Neutrophil (primary cell): ENCODE data around the gene TOP2A.

Experiments used
- H3K27ac ChIP-seq: fragments of 200-600 bp; sonication (generic); 2 replicates; pipeline ENCODE4 v1.5.1; 2016; ENCODE audit warnings: mild to moderate bottlenecking, moderate library complexity
- H3K27me3 ChIP-seq: fragments of 200-600 bp; sonication (generic); 2 replicates; pipeline ENCODE4 v1.6.0; 2016; ENCODE audit warnings: mild to moderate bottlenecking
- H3K36me3 ChIP-seq: fragments of 200-600 bp; sonication (generic); 2 replicates; pipeline ENCODE4 v1.5.1; 2017
- H3K4me1 ChIP-seq, 2 experiments: fragments of 200-600 bp in 1 of 2; sonication (generic) in 1 of 2; 1 replicate in 1 of 2; 2 replicates in 1 of 2; pipeline versions ENCODE4 v1.5.1 to v1.6.1; 2013 to 2016; ENCODE audit warnings: low read depth in 1 of 2, low read length in 1 of 2, mild to moderate bottlenecking in 1 of 2, moderate library complexity in 1 of 2; ENCODE audit not compliant: control insufficient read depth in 1 of 2, insufficient read depth in 1 of 2
- H3K4me3 ChIP-seq, 2 experiments: fragments of 200-600 bp in 1 of 2; sonication (generic) in 1 of 2; 1 replicate in 1 of 2; 2 replicates in 1 of 2; pipeline ENCODE4 v1.5.1; 2013 to 2016; ENCODE audit warnings: low read depth in 1 of 2, low read length in 1 of 2, mild to moderate bottlenecking in 1 of 2, moderate library complexity in 1 of 2
- H3K9me3 ChIP-seq: fragments of 200-600 bp; sonication (generic); 2 replicates; pipeline ENCODE4 v1.5.1; 2016
- TF ChIP-seq, protein P1 (sequence below): fragments of 200-600 bp; sonication (generic); IDR thresholded peaks from 2 replicates; pipeline ENCODE4 v1.5.1; 2016; ENCODE audit warnings: antibody characterized with exemption

TOP2A gene

DNA sequence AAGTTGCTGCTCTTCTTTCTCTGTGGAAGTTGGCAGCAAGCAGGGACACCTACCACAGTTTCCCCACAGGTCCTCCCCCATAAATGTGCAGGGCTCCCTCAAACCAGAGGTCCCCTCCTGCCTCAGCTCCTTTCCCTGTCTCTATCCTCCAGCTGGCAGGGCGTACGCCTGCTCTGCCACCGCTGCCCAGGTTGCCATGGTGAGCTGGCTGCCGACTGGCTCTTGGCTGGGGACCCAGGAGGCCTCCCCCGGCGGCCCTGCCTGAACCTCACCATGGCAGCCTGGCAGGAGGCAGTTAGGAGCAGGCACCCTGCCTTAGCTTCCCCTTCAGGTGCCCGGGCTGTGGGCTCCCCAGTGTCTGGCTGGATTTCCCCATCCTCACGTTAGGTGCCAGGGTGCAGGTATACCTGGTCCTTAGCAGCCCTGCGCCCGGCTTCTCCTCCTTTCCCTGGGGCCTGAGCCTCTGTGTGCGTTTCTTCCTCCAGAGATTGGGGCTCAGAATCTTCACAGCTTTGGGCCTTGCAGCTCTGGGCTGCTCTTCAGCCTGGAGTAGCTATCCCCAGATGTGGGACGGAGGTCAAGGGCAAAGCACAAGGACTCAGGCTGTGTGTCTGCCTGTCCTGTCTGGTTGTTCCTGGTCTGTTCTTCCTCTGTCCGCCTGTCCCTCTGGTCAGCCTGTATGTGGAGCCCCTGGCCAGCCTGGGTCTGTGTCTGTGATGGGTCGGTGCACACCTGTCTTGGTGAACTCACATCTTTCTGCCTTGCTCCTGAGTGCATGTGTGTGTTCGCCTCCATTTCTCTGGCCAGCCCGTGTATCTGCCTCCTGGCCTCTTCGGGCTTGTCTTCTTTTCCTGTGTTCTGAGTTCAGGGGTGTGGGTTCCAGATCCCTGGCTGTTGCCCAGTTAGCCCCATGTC lies 68.9 kb downstream of the TOP2A start:
- Histone ChIP-seq H3K27me3 (no peaks in the 10 kb centered on the region), H3K36me3 (peaks cover 96% of the 10 kb centered on the region), H3K27ac (peak overlapping the region; percentile 48), H3K9me3 (no peaks in the 10 kb centered on the region), H3K4me3 (peak overlapping the region in 1 of 2 experiments; percentile 20), H3K4me1 (peaks cover 73 to 87% of the 10 kb centered on the region in 2 experiments)
- TF ChIP-seq, protein P1, sequence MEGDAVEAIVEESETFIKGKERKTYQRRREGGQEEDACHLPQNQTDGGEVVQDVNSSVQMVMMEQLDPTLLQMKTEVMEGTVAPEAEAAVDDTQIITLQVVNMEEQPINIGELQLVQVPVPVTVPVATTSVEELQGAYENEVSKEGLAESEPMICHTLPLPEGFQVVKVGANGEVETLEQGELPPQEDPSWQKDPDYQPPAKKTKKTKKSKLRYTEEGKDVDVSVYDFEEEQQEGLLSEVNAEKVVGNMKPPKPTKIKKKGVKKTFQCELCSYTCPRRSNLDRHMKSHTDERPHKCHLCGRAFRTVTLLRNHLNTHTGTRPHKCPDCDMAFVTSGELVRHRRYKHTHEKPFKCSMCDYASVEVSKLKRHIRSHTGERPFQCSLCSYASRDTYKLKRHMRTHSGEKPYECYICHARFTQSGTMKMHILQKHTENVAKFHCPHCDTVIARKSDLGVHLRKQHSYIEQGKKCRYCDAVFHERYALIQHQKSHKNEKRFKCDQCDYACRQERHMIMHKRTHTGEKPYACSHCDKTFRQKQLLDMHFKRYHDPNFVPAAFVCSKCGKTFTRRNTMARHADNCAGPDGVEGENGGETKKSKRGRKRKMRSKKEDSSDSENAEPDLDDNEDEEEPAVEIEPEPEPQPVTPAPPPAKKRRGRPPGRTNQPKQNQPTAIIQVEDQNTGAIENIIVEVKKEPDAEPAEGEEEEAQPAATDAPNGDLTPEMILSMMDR, result no peak

DNA sequence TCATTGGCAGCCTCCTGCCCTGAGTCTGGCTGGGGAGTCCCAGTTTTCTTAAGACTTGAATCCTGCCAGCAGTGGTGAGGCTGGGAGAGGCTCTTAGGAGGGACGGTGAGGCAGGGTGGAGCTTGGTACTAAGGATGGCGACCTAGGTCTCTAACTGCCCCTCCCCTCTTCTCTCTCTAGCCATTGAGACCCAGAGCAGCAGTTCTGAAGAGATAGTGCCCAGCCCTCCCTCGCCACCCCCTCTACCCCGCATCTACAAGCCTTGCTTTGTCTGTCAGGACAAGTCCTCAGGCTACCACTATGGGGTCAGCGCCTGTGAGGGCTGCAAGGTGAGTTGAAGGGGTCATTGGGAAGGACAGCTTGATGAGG lies 69.6 kb downstream of the TOP2A start:
- H3K4me1 ChIP-seq, result peaks cover 77 to 87% of the 10 kb centered on the region in 2 experiments
- H3K9me3 ChIP-seq, result no peaks in the 10 kb centered on the region
- TF ChIP-seq, protein P1, result no peak
- H3K27me3 ChIP-seq, result no peaks in the 10 kb centered on the region
- peak overlapping the region in 1 of 2 experiments; percentile 96 for H3K4me3 ChIP-seq
- H3K36me3 ChIP-seq, result peaks cover 94% of the 10 kb centered on the region
- peak overlapping the region; percentile 23 for H3K27ac ChIP-seq

DNA sequence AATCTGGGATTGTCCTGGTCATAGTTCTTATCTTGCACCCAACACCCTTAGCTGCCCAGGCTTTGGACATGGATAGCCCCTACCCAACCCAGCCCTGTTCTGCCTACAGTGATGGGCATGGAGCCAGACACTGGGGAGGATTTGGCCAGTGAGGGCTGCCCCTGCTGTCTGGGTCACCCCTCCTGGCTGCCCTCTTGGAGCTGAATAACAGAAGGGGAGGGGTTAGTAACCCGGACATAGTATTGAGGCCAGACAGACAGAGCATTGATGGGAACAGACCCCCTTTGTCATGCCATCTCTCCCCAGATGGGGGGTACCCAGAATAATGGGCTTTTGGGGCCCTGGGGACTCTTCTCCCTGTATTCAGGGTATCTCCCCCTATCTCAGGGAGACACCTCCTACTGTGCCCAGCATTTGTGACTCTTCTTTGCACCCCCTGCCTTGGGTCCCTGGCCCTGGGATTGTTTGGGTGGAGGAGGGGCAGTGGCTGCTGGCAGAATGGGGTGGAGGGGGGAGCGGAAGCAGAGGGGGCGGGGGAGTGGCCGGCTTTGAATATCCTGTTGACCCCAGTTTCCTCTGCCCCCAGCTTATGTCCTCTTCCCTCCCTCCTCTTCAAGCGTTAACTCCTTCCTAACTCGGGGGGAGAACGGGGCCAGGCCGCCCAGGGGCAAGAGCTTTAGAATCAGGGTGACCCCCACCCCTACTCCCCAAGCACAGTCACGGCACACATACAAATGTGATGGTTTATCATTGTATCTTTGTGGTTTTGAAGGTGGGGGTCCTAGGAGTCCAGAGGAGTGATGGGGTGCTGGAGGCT lies 70.2 kb downstream of the TOP2A start:
- H3K27ac ChIP-seq, result peak overlapping the region; percentile 98
- TF ChIP-seq, protein P1, result no peak
- H3K36me3 ChIP-seq, result peaks cover 91% of the 10 kb centered on the region

DNA sequence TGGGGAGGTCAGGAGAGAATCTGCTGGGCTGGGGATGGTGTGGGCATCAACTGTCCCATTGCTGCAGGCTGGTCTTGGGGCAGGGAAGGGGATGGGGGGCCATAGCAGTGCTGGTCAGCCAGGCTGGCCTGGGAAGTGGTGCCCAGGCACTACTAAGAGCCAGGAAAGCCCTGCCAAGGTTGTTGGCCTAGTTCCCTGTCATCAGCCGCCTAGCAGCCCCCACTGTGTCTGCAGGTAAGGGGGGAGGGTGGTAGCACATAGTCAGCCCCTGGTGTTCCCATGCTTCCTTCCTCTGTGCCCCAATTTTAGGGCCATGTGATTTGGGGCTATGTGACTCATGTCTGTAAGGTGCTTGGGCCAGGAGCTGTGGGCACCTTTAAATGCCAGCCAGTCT lies 70.9 kb downstream of the TOP2A start:
- H3K27ac ChIP-seq, result peak overlapping the region; percentile 98
- H3K4me3 ChIP-seq, result peak overlapping the region; percentile 96 to 99
- TF ChIP-seq, protein P1, result no peak
- H3K36me3 ChIP-seq, result peaks cover 91% of the 10 kb centered on the region
- no peaks in the 10 kb centered on the region for H3K9me3 ChIP-seq
- peaks cover 66 to 75% of the 10 kb centered on the region in 2 experiments for H3K4me1 ChIP-seq
- no peaks in the 10 kb centered on the region for H3K27me3 ChIP-seq

More for the DNA sequence above, 70.2 kb downstream of the TOP2A start:
- H3K27me3 ChIP-seq, result no peaks in the 10 kb centered on the region
- H3K4me3 ChIP-seq, result peak overlapping the region; percentile 96 to 99
- no peaks in the 10 kb centered on the region for H3K9me3 ChIP-seq
- H3K4me1 ChIP-seq, result peaks cover 74 to 81% of the 10 kb centered on the region in 2 experiments

DNA sequence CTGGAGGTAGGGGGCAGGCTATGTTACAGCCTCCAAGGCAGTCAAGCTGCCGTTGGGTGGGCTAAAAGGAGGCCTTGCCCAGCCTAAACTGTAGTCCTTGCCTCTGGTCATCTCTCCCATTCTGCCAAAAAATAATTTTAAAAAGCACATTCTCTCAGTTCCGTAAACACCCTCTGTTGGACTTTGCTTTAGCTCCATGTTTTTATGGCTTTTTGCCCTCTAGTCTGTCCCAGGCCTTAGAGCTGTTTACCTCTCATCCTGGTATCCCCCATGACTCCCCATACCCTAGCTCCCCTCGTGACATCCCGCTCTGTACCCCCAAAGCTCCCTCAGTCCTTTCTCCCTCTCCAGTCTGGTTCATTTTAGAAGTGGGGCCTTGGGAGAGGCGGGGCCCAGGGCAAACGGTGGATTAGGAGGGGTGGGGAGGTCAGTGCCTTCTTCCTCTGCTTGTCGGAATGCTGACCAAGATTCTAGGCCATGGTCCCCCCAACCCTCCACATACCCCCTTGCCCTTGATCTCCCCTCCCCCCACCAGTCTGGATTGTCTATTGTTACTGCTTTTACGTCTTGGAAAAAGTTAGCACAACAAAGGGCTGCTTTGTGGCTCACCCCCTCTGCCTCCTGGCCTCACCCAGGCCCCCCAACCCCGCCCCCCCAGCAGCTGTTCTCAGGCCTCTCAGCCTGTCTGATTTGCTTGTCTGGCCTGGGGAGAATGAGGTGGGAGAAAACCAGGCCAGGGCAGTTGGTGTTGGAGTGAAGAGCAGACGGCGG lies 71.5 kb downstream of the TOP2A start:
- Histone ChIP-seq H3K4me1 (peaks cover 65 to 71% of the 10 kb centered on the region in 2 experiments), H3K36me3 (peaks cover 85% of the 10 kb centered on the region), H3K9me3 (no peaks in the 10 kb centered on the region), H3K4me3 (peak overlapping the region; percentile 96 to 99), H3K27ac (peak overlapping the region; percentile 98), H3K27me3 (no peaks in the 10 kb centered on the region)
- TF ChIP-seq, protein P1, result no peak
